Transverse colon (tissue), 3 donors: ENCODE data around the gene HNRNPA1.
"Not testable (repeated sequence)": the region's sequence is repeated elsewhere in the genome, so short reads cannot be mapped to it uniquely, and the experiment has no call there.

Source experiments
- POLR2A ChIP-seq: fragments of 450-650 bp; IDR thresholded peaks from one replicate; pipeline ENCODE4 v1.6.1; 2016; ENCODE audit warnings: antibody characterized with exemption, mild to moderate bottlenecking, moderate library complexity
- TF ChIP-seq, protein P1 (sequence below), 5 experiments: fragments of 200-600 bp in 3 of 5; fragments of 450-650 bp in 2 of 5; sonication (generic) in 3 of 5; IDR thresholded peaks; 1 replicate in 2 of 5; 2 replicates in 3 of 5; pipeline ENCODE4 v1.5.1; 2016 to 2017; ENCODE audit warnings: antibody characterized with exemption in 5 of 5, inconsistent platforms in 3 of 5, mild to moderate bottlenecking in 2 of 5, moderate library complexity in 1 of 5

DNA sequence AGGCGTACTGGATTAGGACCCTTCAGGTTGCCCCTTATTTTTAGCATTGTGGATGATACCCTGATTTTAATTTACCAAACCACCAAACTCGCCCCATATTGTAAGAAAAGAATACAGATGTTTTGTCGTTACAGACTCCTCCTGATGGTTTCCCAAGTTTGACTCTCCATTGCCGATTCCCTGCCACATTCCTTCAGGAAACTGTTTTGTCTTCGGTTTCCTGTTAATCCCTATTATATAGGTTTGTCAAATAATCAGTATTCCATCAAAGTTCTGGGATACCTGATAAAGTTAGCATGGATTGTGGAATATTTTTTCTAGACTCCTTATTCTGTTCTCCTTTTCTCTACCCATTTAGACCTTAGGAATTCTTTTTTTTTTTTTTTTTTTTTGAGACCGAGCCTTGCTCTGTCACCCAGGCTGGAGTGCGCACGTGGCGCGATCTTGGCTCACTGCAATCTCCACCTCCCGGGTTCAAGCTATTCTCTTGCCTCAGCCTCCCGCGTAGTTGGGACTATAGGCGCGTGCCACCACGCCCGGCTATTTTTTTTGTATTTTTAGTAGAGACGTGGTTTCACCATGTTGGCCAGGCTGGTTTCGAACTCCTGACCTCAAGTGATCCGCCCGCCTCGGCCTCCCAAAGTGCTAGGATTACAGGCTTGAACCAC, 45.0 kb downstream of the HNRNPA1 start:
- not testable (repeated sequence) for TF ChIP-seq POLR2A
- TF ChIP-seq, protein P1, sequence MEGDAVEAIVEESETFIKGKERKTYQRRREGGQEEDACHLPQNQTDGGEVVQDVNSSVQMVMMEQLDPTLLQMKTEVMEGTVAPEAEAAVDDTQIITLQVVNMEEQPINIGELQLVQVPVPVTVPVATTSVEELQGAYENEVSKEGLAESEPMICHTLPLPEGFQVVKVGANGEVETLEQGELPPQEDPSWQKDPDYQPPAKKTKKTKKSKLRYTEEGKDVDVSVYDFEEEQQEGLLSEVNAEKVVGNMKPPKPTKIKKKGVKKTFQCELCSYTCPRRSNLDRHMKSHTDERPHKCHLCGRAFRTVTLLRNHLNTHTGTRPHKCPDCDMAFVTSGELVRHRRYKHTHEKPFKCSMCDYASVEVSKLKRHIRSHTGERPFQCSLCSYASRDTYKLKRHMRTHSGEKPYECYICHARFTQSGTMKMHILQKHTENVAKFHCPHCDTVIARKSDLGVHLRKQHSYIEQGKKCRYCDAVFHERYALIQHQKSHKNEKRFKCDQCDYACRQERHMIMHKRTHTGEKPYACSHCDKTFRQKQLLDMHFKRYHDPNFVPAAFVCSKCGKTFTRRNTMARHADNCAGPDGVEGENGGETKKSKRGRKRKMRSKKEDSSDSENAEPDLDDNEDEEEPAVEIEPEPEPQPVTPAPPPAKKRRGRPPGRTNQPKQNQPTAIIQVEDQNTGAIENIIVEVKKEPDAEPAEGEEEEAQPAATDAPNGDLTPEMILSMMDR (IDR thresholded peaks at IDR 0.05): peak in 1 of 5 experiments; percentile 11
